AG04449 (cell line): ENCODE data around the gene CHD9NB.
"Not testable (repeated sequence)": the region's sequence is repeated elsewhere in the genome, so short reads cannot be mapped to it uniquely, and the experiment has no call there.

Source experiments
- CTCF ChIA-PET: fragments of 350-600 bp; formaldehyde crosslinking; extraction: SDS; loops from one replicate; lab custom pipeline; 2021; ENCODE audit warnings: antibody characterized with exemption; lab: Yijun Ruan, JAX
- POLR2A ChIA-PET: fragments of 400-600, 350-600 bp; formaldehyde crosslinking; extraction: SDS; loops from one replicate; lab custom pipeline; 2020; ENCODE audit warnings: antibody characterized with exemption, inconsistent platforms; lab: Yijun Ruan, JAX
- DNase-seq: peaks from one replicate; pipeline ENCODE4 v3.0.0-alpha.2; 2010; ENCODE audit warnings: low read depth, low spot score
- H3K4me3 ChIP-seq: 2 replicates; pipeline ENCODE4 v1.5.1; 2011; ENCODE audit warnings: low read depth, mild to moderate bottlenecking, control low read depth, low read length
- TF ChIP-seq, protein P1 (sequence below): IDR thresholded peaks from one replicate; pipeline ENCODE4 v1.5.1; 2011; ENCODE audit warnings: mild to moderate bottlenecking, moderate library complexity, low read length, control low read depth, inconsistent platforms; ENCODE audit not compliant: insufficient read depth; ENCODE audit errors: missing control alignments

Gene CHD9NB

DNA sequence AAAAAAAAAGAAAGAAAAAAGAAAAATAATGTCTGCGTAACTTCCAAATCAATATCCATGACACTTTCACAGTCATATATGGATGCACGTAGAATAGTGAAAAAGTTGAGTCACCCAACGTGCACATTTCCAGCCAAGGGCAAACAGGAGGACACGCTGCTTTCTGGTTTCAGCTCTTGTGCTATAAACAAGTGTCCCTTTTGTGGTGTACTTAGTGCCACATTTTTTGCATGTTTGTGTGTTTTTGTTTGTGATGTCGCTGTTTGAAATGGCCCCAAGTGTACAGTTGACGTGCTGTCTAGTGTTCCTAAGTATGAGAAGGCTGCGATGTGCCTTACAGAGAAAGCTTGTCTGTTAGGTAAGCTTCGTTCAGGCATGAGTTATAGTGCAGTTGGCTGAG lies 5.0 kb upstream of the CHD9NB start:
- POLR2A ChIA-PET: no interaction called here
- no peak overlapping the region for H3K4me3 ChIP-seq
- TF ChIP-seq, protein P1, sequence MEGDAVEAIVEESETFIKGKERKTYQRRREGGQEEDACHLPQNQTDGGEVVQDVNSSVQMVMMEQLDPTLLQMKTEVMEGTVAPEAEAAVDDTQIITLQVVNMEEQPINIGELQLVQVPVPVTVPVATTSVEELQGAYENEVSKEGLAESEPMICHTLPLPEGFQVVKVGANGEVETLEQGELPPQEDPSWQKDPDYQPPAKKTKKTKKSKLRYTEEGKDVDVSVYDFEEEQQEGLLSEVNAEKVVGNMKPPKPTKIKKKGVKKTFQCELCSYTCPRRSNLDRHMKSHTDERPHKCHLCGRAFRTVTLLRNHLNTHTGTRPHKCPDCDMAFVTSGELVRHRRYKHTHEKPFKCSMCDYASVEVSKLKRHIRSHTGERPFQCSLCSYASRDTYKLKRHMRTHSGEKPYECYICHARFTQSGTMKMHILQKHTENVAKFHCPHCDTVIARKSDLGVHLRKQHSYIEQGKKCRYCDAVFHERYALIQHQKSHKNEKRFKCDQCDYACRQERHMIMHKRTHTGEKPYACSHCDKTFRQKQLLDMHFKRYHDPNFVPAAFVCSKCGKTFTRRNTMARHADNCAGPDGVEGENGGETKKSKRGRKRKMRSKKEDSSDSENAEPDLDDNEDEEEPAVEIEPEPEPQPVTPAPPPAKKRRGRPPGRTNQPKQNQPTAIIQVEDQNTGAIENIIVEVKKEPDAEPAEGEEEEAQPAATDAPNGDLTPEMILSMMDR: no peak
- DNase-seq: no peak
- CTCF ChIA-PET: interaction anchor here (0.9 to 5.6 kb wide), 6 partner anchors 7 to 167 kb away, joined by 3 to 69 read pairs (median 16); no protein-coding TSS in a partner anchor

DNA sequence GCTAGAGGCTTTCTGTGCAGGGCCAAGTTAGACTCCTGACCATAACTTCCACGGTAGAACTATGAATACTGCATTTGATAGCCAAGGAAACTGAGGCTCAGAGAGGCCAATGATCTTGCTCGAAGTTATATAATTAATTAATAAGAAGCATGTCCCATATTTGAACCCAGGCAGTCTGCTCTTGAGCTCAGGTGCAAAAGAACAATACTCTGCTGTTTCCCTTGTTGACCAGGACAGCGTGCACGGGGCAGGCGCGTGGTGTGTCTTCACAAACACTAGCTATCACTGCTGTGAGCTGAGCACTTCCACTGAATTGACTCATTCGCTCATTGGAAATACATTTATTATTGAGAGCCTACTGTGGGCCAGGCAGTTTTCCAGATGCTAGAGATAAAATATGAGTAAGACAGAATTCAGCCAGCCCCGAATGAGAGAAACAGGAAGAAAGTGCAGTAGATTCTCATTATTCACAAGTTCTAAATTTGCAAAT lies 3.7 kb upstream of the CHD9NB start:
- TF ChIP-seq, protein P1: no peak
- CTCF ChIA-PET: interaction anchor here (0.6 to 5.6 kb wide), 17 partner anchors 8 to 225 kb away, joined by 3 to 69 read pairs (median 6); no protein-coding TSS in a partner anchor
- POLR2A ChIA-PET: interaction anchor here (1.9 to 3.2 kb wide), 2 partner anchors 35 to 73 kb away, joined by 12 to 13 read pairs; no protein-coding TSS in a partner anchor
- no peak for DNase-seq
- H3K4me3 ChIP-seq: no peak overlapping the region

DNA sequence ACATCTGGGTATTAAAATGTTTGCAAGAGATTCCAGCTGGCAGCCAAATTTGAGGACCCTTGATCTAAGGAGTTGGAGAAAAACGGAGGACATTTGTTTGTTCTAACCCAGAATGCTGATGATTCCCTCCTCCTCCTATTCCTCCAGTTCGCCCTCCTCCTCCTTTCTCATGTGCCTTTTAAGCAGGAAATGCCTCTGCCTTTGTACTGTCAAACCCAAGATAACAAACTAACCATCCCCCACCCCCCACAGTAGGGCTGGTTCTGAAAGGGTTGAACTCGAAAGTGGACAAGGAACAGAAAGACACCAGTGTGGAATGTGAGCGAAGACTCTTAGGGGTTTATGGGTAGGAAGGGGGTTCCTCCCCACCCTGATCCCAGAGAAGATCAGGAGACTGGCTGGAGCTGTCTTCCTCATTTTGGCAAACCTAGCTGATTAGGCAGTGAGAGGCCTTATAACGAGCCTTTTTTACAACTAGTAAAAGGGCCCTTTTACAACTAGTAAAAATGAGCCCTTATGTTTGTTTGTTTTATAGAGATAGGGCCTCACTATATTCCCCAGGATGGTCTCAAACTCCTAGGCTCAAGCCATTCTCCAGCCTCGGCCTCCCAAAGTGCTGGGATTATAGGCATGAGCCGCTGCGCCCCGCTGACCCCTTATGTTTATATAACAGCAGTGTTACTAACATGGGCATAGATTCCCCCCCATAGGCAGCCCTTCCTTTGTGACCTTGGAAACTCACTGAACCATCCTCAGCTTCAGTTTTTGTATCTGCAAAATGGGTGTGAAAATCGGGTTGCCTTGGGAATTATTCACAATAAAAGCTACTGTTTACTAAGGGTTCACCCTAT lies 3.1 kb upstream of the CHD9NB start:
- POLR2A ChIA-PET: interaction anchor here (1.2 to 3.2 kb wide), 4 partner anchors 25 to 74 kb away, joined by 5 to 13 read pairs (median 10); no protein-coding TSS in a partner anchor
- TF ChIP-seq, protein P1: no peak
- peak overlapping the region; percentile 80 for H3K4me3 ChIP-seq
- CTCF ChIA-PET: interaction anchor here (0.6 to 5.6 kb wide), 40 partner anchors 9 to 235 kb away, joined by 3 to 69 read pairs (median 5); no protein-coding TSS in a partner anchor
- no peak for DNase-seq

DNA sequence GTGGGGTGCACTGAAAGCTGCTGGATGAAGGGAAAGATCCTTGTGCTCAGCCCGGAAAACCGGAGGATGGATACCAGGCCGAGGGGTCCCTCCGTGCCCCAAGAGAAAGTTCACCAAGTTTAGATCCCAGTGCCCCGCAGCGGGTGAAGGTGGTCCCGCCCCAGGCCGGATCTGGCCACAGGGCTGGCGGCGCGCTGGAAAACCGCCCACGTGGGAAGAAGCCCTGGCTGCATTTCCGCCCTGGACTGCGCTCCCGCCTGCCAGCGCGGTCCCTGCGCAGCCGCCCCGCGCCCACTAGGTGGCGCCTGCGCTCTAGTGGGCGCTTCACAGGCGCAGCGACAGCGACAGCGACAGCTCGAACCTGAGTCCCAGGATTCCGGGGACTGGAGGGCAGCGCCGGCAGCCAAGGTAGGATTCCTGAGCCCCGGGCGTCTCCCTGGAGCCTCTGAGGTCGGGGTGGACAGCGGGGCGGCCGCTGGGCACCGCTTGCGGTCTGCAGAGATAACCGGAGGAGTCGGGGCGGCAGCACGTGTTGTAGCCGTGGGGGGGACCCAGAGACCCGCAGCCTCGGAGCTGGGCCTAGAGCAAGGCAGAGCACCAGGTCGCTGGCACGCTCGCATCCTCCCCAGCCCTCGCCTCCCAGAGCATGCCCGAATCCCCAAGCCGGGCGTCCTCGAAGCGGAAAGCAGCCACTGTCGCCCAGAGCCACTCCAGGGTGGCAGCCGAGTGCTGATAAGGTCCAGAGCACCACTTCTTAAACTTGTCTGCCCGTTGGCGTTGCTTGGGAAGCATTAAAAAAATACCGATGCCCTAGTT lies 2.2 kb upstream of the CHD9NB start, which contains the start of gene CHD9:
CHD9 (plus strand) TSS at position 322 of the 816 bp plus-strand sequence. CDS start 101,099 bp downstream, outside the sequence.
- CTCF ChIA-PET: interaction anchor here (0.6 to 5.6 kb wide), 44 partner anchors 9 to 757 kb away, joined by 3 to 69 read pairs (median 5); no protein-coding TSS in a partner anchor
- no peak for DNase-seq
- H3K4me3 ChIP-seq: peak within 1 kb of the TSS; percentile 80
- POLR2A ChIA-PET: interaction anchor here (0.8 to 3.2 kb wide), 6 partner anchors 13 to 75 kb away, joined by 4 to 13 read pairs (median 6); no protein-coding TSS in a partner anchor
- TF ChIP-seq, protein P1: peak; percentile 100

DNA sequence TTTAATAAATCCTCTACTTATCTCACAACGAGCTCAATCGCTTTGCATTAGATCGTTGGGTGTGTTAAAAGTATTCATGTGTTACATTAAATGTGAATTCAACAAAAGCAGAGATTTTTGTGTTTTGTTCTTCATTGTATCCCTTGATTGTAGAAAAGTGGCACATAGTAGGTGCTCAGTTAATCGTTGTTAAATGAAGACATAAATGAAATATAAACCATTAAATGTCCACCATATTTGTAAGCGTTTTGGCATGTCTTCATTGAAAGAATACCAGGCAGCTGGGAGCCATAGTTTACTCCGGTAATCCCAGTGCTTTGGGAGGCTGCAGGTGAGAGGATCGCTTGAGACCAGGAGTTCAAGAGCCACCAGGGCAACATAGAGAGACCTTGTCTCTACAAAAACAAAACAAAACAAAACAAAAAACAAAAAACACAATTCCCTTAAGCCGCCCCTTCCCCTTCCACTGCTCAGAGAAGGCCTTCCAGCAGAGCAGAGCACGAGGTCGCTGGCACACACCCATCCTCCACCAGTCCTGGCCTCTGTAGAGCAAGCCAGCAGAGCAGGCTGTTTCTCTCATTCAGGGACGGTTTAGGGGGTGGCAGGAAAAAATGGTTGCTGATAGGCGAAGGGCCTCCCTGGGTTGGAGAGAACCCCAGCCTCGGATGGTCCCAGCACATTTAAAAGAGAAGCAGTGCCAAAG lies 1.4 kb upstream of the CHD9NB start:
- no peak for DNase-seq
- peak overlapping the region; percentile 80 for H3K4me3 ChIP-seq
- TF ChIP-seq, protein P1: no peak
- ChIA-PET POLR2A (interaction anchor here (1.2 to 3.2 kb wide), 3 partner anchors 27 to 76 kb away, joined by 5 to 13 read pairs (median 7); no protein-coding TSS in a partner anchor), CTCF (interaction anchor here (0.6 to 5.6 kb wide), 29 partner anchors 8 to 229 kb away, joined by 3 to 69 read pairs (median 5); no protein-coding TSS in a partner anchor)

DNA sequence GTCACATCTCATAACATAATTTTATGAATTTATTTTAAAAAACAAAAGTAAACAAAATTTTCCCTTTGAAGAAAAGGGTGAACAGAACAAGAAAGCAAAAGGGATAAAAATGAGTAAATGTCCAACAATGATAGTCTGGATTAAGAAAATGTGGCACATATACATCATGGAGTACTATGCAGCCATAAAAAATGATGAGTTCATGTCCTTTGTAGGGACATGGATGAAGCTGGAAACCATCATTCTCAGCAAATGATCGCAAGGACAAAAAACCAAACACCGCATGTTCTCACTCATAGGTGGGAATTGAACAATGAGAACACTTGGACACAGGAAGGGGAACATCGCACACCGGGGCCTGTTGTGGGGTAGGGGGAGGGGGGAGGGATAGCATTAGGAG lies 1.4 kb downstream of the CHD9NB start:
- H3K4me3 ChIP-seq, POLR2A ChIA-PET, DNase-seq, CTCF ChIA-PET: not testable (repeated sequence)
